K562 (cell line): Measurements from ENCODE around the gene ALK. TPM values are rescaled to one million over a fixed set of nuclear protein-coding genes. Genes with fewer than 3 reads are reported as not detected.

Source experiments
- ATAC-seq: fragments of 200-7000 bp; cut with Tn5 transposase; 3 replicates; pipeline ENCODE4 v1.9.1; 2020; ENCODE audit warnings: moderate library complexity
- BruUV-seq: library from RNA; stranded (reverse); fragments of 400-500 nt; replicated peaks from 2 replicates; lab custom pipeline; 2021; lab: Mats Ljungman, UMichigan
- CTCF ChIA-PET: fragments of 300-600 bp; formaldehyde crosslinking; extraction: SDS; loops from one replicate; lab custom pipeline; 2021; ENCODE audit warnings: low intra/inter-chr PET ratio; lab: Yijun Ruan, JAX
- POLR2A ChIA-PET: fragments of 300-600, 350-650 bp; sonication (Branson Sonifier 250); formaldehyde crosslinking; extraction: SDS; loops from one replicate; lab custom pipeline; 2021; ENCODE audit warnings: antibody characterized with exemption, inconsistent platforms; lab: Yijun Ruan, JAX
- DNase-seq, 4 experiments: peaks; one replicate each; pipeline versions ENCODE4 v3.0.0 to v3.0.0-alpha.2; 2011 to 2018; ENCODE audit warnings: low spot score in 3 of 4, mixed read lengths in 3 of 4; ENCODE audit errors: extremely low read depth in 1 of 4
- FAIRE-seq: peaks from 2 replicates; lab custom pipeline; 2011; peaks lifted over from hg19 to GRCh38; lab: Jason Lieb, UNC
- H2AFZ ChIP-seq: 2 replicates; pipeline ENCODE4 v1.6.0; 2011; ENCODE audit warnings: low read depth, low read length, control low read depth, inconsistent platforms
- H3K27ac ChIP-seq: fragments of 200-600 bp; 3 replicates; pipeline ENCODE4 v1.8.0; 2011; ENCODE audit warnings: low read depth, mild to moderate bottlenecking, control low read depth, inconsistent platforms, low read length, moderate library complexity, mixed read lengths; ENCODE audit errors: extremely low read depth
- H3K27me3 ChIP-seq, 2 experiments: fragments of 300-600 bp in 1 of 2; 2 replicates in 1 of 2; 3 replicates in 1 of 2; pipeline versions ENCODE4 v1.6.0 to v1.8.0; 2011; ENCODE audit warnings: inconsistent platforms in 2 of 2, low read length in 2 of 2, mild to moderate bottlenecking in 1 of 2, mixed read lengths in 1 of 2, moderate library complexity in 1 of 2; ENCODE audit not compliant: control insufficient read depth in 2 of 2, insufficient read depth in 2 of 2
- H3K36me3 ChIP-seq: fragments of 300-600 bp; 3 replicates; pipeline ENCODE4 v1.8.0; 2011; ENCODE audit warnings: mild to moderate bottlenecking, low read length, inconsistent platforms; ENCODE audit not compliant: control insufficient read depth, insufficient read depth
- H3K4me1 ChIP-seq, 2 experiments: fragments of 200-600 bp in 1 of 2; replicated peaks in 1 of 2; 2 replicates in 1 of 2; 3 replicates in 1 of 2; pipeline versions ENCODE4 v1.5.1 to v1.8.0; 2011; ENCODE audit warnings: inconsistent platforms in 2 of 2, low read length in 2 of 2, mild to moderate bottlenecking in 1 of 2, mixed read lengths in 1 of 2, moderate library complexity in 1 of 2; ENCODE audit not compliant: control insufficient read depth in 2 of 2, insufficient read depth in 2 of 2
- H3K4me2 ChIP-seq: 2 replicates; pipeline ENCODE4 v1.6.1; 2011; ENCODE audit warnings: low read length, control low read depth, inconsistent platforms, mixed read lengths; ENCODE audit not compliant: insufficient read depth
- H3K4me3 ChIP-seq: fragments of 200-600 bp; sonication (generic), shearing (Covaris generic); 2 replicates; pipeline ENCODE4 v1.5.1; 2016; ENCODE audit warnings: control low read depth, inconsistent platforms
- H3K79me2 ChIP-seq: fragments of 200-600 bp; 3 replicates; pipeline ENCODE4 v1.8.0; 2011; ENCODE audit warnings: low read length, inconsistent platforms; ENCODE audit not compliant: control insufficient read depth, insufficient read depth
- H3K9ac ChIP-seq, 2 experiments: 2 replicates each; pipeline versions ENCODE4 v1.6.0 to v1.6.1; 2011; ENCODE audit warnings: low read depth in 2 of 2, low read length in 2 of 2, control low read depth in 1 of 2, inconsistent platforms in 1 of 2, mild to moderate bottlenecking in 1 of 2, mixed read lengths in 1 of 2; ENCODE audit not compliant: insufficient read depth in 1 of 2
- H3K9me1 ChIP-seq: one replicate; pipeline ENCODE4 v1.6.0; 2011; ENCODE audit warnings: inconsistent platforms, mild to moderate bottlenecking, low read length, moderate library complexity; ENCODE audit not compliant: control insufficient read depth, insufficient read depth
- H3K9me3 ChIP-seq: replicated peaks from 2 replicates; pipeline ENCODE4 v1.5.1; 2011; ENCODE audit warnings: low read depth, low read length, inconsistent platforms; ENCODE audit not compliant: control insufficient read depth, insufficient read depth
- H4K20me1 ChIP-seq: replicated peaks from 2 replicates; pipeline ENCODE4 v1.6.1; 2011; ENCODE audit warnings: low read length, inconsistent platforms, mixed read lengths; ENCODE audit not compliant: control insufficient read depth, insufficient read depth
- CBFA2T3 ChIP-seq: fragments of 450-650 bp; IDR thresholded peaks from 2 replicates; pipeline ENCODE4 v1.6.1; 2017
- CBX2 ChIP-seq: fragments of 200-600 bp; sonication (generic); IDR thresholded peaks from one replicate; pipeline ENCODE4 v1.6.1; 2012; ENCODE audit warnings: mild to moderate bottlenecking, low read length, inconsistent platforms; ENCODE audit not compliant: insufficient read depth, poor library complexity, severe bottlenecking
- EHMT2 ChIP-seq: fragments of 450-650 bp; IDR thresholded peaks from 2 replicates; pipeline ENCODE4 v1.6.1; 2018; ENCODE audit warnings: antibody characterized with exemption
- GTF2F1 ChIP-seq: IDR thresholded peaks from 2 replicates; pipeline ENCODE4 v1.6.1; 2011; ENCODE audit warnings: low read depth, low read length, improper control_type of control experiment
- HDAC1 ChIP-seq, 2 experiments: fragments of 450-650 bp; IDR thresholded peaks; 2 replicates each; pipeline ENCODE4 v1.6.1; 2016 to 2017; ENCODE audit warnings: inconsistent platforms in 1 of 2, mild to moderate bottlenecking in 1 of 2, moderate library complexity in 1 of 2
- KDM5B ChIP-seq: fragments of 200-600 bp; sonication (generic); IDR thresholded peaks from 2 replicates; pipeline ENCODE4 v1.6.1; 2012; ENCODE audit warnings: low read depth, mild to moderate bottlenecking, moderate library complexity, low read length, control low read depth, inconsistent platforms; ENCODE audit not compliant: insufficient replicate concordance
- NR2F6 ChIP-seq: fragments of 450-650 bp; formaldehyde crosslinking; IDR thresholded peaks from 2 replicates; pipeline ENCODE4 v1.4.0; 2020; ENCODE audit warnings: mild to moderate bottlenecking
- SAFB2 ChIP-seq: fragments of 200-400 bp; formaldehyde crosslinking; IDR thresholded peaks from 2 replicates; pipeline ENCODE4 v1.6.1; 2018; ENCODE audit warnings: borderline replicate concordance, low read length, low read depth, moderate library complexity; ENCODE audit not compliant: severe bottlenecking
- ZFPM2 ChIP-seq: fragments of 250-450 bp; sonication (Bioruptor Pico); IDR thresholded peaks from 2 replicates; pipeline ENCODE4 v1.5.1; 2022; ENCODE audit warnings: mild to moderate bottlenecking
- ZNF146 ChIP-seq: IDR thresholded peaks from one replicate; pipeline ENCODE4 v1.6.1; 2018; ENCODE audit warnings: missing compliant biosample characterization; ENCODE audit not compliant: unreplicated experiment
- ZNF217 ChIP-seq: sonication (generic); formaldehyde crosslinking; IDR thresholded peaks from 2 replicates; pipeline ENCODE4 v1.8.0; 2022; ENCODE audit warnings: mild to moderate bottlenecking, missing genetic modification reagents
- WGBS: fragments of 100-300 bp; shearing (Covaris generic); methylation state at CpG from one replicate; pipeline ENCODE4 v1.1.6; 2016; ENCODE audit warnings: low coverage, mixed read lengths; ENCODE audit not compliant: insufficient coverage; ENCODE audit errors: missing lambda C conversion rate; 5-methylcytosine and 5-hydroxymethylcytosine counted together
- in situ Hi-C: fragments of 300-500 bp; cut with MboI; formaldehyde crosslinking; loops from 4 replicates; pipeline ENCODE4 v1.15.0; 2018; ENCODE audit warnings: inconsistent platforms, mixed read lengths
- intact Hi-C: fragments of 100-400 bp; cut with micrococcal nuclease; formaldehyde crosslinking; loops from 2 replicates; pipeline ENCODE4 v1.14.2; 2022
- polyA plus RNA-seq, 8 experiments: library from polyadenylated mRNA; depleted of rRNA in 4 of 8; stranded (reverse) in 5 of 8; unstranded in 3 of 8; fragments of >200 nt; fragmentation: Nextera tagmentation in 2 of 8; fragmentation: Illumina TruSeq in 1 of 8; extraction: Ambion mirVana in 2 of 8; extraction: Trizol in 1 of 8; gene quantifications; 2 replicates each; pipeline versions ENCODE4 v1.2.1 to v1.2.3, GENCODE V29; 2011 to 2014; ENCODE audit warnings: inconsistent platforms in 1 of 8, missing spikeins in 1 of 8
- total RNA-seq, 7 experiments: library from RNA; depleted of rRNA in 6 of 7; stranded (reverse); fragments of >200 nt in 6 of 7; fragmentation: Illumina TruSeq in 2 of 7; extraction: Trizol in 2 of 7; gene quantifications; 2 replicates each; pipeline versions ENCODE4 v1.2.1 to v1.2.3, GENCODE V29; 2011 to 2021; ENCODE audit warnings: low replicate concordance in 1 of 7
- TF ChIP-seq, protein P1 (sequence below): sonication (generic); IDR thresholded peaks from 2 replicates; pipeline ENCODE4 v1.6.1; 2016
- TF ChIP-seq, protein P2 (sequence below): sonication (generic); formaldehyde crosslinking; IDR thresholded peaks from 2 replicates; pipeline ENCODE4 v1.9.0; 2022; ENCODE audit warnings: mild to moderate bottlenecking, missing genetic modification reagents

The ALK gene
- total and polyA plus RNA-seq, 9 of the 15 experiments (the other 6 are each of a cell fraction or from before 2014, with no cell fraction given), result not detected

DNA sequence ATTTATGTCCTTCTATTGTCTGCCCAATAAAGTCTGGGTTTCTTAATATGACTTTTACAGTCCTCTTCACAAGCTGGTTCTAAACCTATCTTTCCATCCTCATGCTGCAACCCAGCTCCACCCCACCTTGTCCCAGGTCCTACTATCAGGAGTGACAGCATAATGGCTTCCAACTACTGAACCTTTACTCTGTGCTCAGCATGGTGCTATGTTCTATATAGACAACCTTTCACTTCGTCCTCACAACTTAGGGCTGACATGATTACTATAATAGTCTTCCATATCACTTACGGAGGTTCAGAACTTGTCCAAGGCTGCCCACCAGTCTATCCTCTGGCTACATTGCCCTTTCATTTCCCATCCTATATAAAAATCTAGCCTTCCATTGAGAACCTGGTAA is 256.8 kb downstream of the ALK start (continued):
- TF ChIP-seq KDM5B, result no peak
- TF ChIP-seq HDAC1 (IDR thresholded peaks at IDR 0.05), result no peak
- no peak for TF ChIP-seq ZFPM2 (CRISPR knock-in tag)

DNA sequence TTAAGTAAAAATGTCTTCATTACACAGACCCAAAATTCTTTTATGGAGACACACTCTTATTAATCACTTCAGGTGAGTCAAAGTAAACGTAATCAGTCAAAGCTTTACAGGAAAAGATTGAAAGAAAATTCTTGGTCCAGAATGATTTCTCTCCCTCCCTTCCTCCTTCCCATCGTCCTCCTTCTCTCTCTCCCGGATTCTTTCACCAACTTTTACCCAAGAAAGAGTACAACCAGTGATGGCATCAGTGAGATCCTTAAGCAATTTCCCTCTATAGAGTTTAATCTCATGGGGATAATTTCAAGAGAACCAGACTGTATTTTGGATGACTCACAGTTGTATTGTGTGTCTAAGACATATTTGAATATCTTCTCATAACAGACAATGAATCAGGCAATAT is 258.1 kb downstream of the ALK start:
- POLR2A ChIA-PET, result interaction anchor here (0.9 kb wide), 1 partner anchor 10 kb away, joined by 3 read pairs; no protein-coding TSS in a partner anchor
- Histone ChIP-seq H2AFZ (no peak overlapping the region), H3K4me3 (no peak overlapping the region), H3K9ac (no peak overlapping the region), H3K9me1 (no peaks in the 10 kb centered on the region), H3K79me2 (no peaks in the 10 kb centered on the region), H3K27me3 (no peaks in the 10 kb centered on the region), H3K4me2 (no peak overlapping the region)
- 0% methylated on average over 3 of the region's 3 CpGs for WGBS
- intact Hi-C loops (no loop called here), in situ Hi-C loops (no loop called here)
- no peak for DNase-seq
- no peak for ATAC-seq
- no TSS peak for BruUV-seq
- TF ChIP-seq, protein P1, sequence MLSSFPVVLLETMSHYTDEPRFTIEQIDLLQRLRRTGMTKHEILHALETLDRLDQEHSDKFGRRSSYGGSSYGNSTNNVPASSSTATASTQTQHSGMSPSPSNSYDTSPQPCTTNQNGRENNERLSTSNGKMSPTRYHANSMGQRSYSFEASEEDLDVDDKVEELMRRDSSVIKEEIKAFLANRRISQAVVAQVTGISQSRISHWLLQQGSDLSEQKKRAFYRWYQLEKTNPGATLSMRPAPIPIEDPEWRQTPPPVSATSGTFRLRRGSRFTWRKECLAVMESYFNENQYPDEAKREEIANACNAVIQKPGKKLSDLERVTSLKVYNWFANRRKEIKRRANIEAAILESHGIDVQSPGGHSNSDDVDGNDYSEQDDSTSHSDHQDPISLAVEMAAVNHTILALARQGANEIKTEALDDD, result no peak
- TF ChIP-seq, protein P2, sequence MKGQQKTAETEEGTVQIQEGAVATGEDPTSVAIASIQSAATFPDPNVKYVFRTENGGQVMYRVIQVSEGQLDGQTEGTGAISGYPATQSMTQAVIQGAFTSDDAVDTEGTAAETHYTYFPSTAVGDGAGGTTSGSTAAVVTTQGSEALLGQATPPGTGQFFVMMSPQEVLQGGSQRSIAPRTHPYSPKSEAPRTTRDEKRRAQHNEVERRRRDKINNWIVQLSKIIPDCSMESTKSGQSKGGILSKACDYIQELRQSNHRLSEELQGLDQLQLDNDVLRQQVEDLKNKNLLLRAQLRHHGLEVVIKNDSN (CRISPR knock-in tag), result no peak
- no peak for TF ChIP-seq ZNF146 (CRISPR knock-in tag)
- no peak for TF ChIP-seq CBX2
- TF ChIP-seq EHMT2, result no peak
- TF ChIP-seq GTF2F1, result no peak
- TF ChIP-seq SAFB2, result no peak
- TF ChIP-seq NR2F6 (CRISPR knock-in tag), result no peak
- TF ChIP-seq ZNF217, result no peak
- no peak for TF ChIP-seq CBFA2T3
- TF ChIP-seq, all 486 proteins: peak for 0
- Histone ChIP-seq H3K4me1 (no peaks in the 10 kb centered on the region), H3K36me3 (no peaks in the 10 kb centered on the region), H3K9me3 (no peaks in the 10 kb centered on the region), H3K27ac (no peak overlapping the region), H4K20me1 (no peaks in the 10 kb centered on the region)
- FAIRE-seq, result no peak
- CTCF ChIA-PET, result no interaction called here
